ENCODE results near the gene ANKRD9. TPM values are rescaled to one million over a fixed set of nuclear protein-coding genes. Genes with fewer than 3 reads are reported as not detected.

Gene ANKRD9
- polyA plus RNA-seq, 1 donor from 2014 or later: 1.5 TPM

DNA sequence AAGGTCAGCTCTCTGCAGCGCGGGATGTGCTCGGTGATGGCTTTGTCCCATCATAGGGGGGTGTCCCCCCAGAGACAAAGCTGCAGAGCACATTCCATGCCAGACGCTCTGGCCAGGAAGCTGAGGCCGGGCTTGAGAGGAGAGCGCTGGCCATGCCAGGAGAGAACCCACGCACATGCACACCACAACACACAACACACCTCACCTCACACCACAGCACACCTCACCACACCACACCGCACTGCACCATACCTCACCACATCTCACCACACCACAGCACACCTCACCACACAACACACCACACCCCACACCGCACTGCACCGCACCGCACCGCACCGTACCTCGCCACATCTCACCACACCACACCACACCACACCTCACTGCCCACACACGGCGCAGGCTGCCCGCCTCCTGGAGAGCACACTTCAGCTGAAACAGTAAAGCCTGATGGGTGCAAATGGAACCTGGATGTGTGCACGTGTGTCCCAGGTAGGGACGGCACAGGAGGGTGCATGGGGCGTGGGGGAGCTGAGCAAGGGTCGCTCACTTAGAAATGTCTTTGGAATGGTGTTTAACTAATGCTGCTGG is 10.8 kb downstream of the ANKRD9 start:
- H3K9ac ChIP-seq (ENCODE audit: low read length): no peak overlapping the region
- H3K27ac ChIP-seq (ENCODE audit: low read length): no peak overlapping the region
- H3K27me3 ChIP-seq (ENCODE audit: insufficient read depth, low read depth, low read length): no peaks in the 10 kb centered on the region
- no peaks in the 10 kb centered on the region for H3K9me2 ChIP-seq (ENCODE audit: insufficient read depth, low read length)
- H3K4me3 ChIP-seq (ENCODE audit: low read length): no peak overlapping the region
- H3F3A ChIP-seq (ENCODE audit: insufficient read depth, low read length, poor library complexity, severe bottlenecking): no peaks in the 10 kb centered on the region
- no peaks in the 10 kb centered on the region for H3K79me2 ChIP-seq (replicated peaks; ENCODE audit: insufficient read depth, low read length)
- no peaks in the 10 kb centered on the region for H3K9me3 ChIP-seq (ENCODE audit: low read length)
- no peak overlapping the region for H2AFZ ChIP-seq (ENCODE audit: low read depth, low read length)
- no peak for TF ChIP-seq RAD21 (conservative IDR thresholded peaks at IDR 0.05)
- TF ChIP-seq, protein P1, sequence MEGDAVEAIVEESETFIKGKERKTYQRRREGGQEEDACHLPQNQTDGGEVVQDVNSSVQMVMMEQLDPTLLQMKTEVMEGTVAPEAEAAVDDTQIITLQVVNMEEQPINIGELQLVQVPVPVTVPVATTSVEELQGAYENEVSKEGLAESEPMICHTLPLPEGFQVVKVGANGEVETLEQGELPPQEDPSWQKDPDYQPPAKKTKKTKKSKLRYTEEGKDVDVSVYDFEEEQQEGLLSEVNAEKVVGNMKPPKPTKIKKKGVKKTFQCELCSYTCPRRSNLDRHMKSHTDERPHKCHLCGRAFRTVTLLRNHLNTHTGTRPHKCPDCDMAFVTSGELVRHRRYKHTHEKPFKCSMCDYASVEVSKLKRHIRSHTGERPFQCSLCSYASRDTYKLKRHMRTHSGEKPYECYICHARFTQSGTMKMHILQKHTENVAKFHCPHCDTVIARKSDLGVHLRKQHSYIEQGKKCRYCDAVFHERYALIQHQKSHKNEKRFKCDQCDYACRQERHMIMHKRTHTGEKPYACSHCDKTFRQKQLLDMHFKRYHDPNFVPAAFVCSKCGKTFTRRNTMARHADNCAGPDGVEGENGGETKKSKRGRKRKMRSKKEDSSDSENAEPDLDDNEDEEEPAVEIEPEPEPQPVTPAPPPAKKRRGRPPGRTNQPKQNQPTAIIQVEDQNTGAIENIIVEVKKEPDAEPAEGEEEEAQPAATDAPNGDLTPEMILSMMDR (IDR thresholded peaks at IDR 0.05; ENCODE audit: poor library complexity, severe bottlenecking): no peak
- no peak for TF ChIP-seq REST (IDR thresholded peaks at IDR 0.05; ENCODE audit: borderline replicate concordance)
- TF ChIP-seq EZH2 (IDR thresholded peaks at IDR 0.05; ENCODE audit: borderline replicate concordance, insufficient read depth, low read length, poor library complexity, severe bottlenecking): no peak
- no peak for TF ChIP-seq SMC3 (conservative IDR thresholded peaks at IDR 0.05; ENCODE audit: poor library complexity)
- no peak for TF ChIP-seq TAF1 (IDR thresholded peaks at IDR 0.05; ENCODE audit: low read depth)
- TF ChIP-seq POLR2AphosphoS5 (IDR thresholded peaks at IDR 0.05): no peak
- no peak for TF ChIP-seq EP300 (conservative IDR thresholded peaks at IDR 0.05; ENCODE audit: poor library complexity, severe bottlenecking)
- TF ChIP-seq MXI1 (conservative IDR thresholded peaks at IDR 0.05; ENCODE audit: poor library complexity, severe bottlenecking): no peak
- no peaks in the 10 kb centered on the region for H3K36me3 ChIP-seq (ENCODE audit: insufficient read depth, low read length)
- no peak overlapping the region for H3K4me2 ChIP-seq (ENCODE audit: low read length)
- no peaks in the 10 kb centered on the region for H4K20me1 ChIP-seq (ENCODE audit: insufficient read depth)

GRCh38 chr14:102497998-102498677 is 11.4 kb downstream of the ANKRD9 start:
- Histone ChIP-seq H3K36me3 (ENCODE audit: insufficient read depth, low read length) (no peaks in the 10 kb centered on the region), H3K4me3 (ENCODE audit: low read length) (no peak overlapping the region), H3K9me3 (ENCODE audit: low read length) (no peaks in the 10 kb centered on the region), H3K9me2 (ENCODE audit: insufficient read depth, low read length) (no peaks in the 10 kb centered on the region), H3K79me2 (replicated peaks; ENCODE audit: insufficient read depth, low read length) (no peaks in the 10 kb centered on the region), H3K9ac (ENCODE audit: low read length) (no peak overlapping the region), H2AFZ (ENCODE audit: low read depth, low read length) (no peak overlapping the region), H3K27me3 (ENCODE audit: insufficient read depth, low read depth, low read length) (no peaks in the 10 kb centered on the region), H3K27ac (ENCODE audit: low read length) (no peak overlapping the region), H4K20me1 (ENCODE audit: insufficient read depth) (no peaks in the 10 kb centered on the region), H3F3A (ENCODE audit: insufficient read depth, low read length, poor library complexity, severe bottlenecking) (no peaks in the 10 kb centered on the region), H3K4me2 (ENCODE audit: low read length) (no peak overlapping the region)
- TF ChIP-seq TAF1 (IDR thresholded peaks at IDR 0.05; ENCODE audit: low read depth) (no peak), REST (IDR thresholded peaks at IDR 0.05; ENCODE audit: borderline replicate concordance) (no peak), POLR2AphosphoS5 (IDR thresholded peaks at IDR 0.05) (no peak), MXI1 (conservative IDR thresholded peaks at IDR 0.05; ENCODE audit: poor library complexity, severe bottlenecking) (no peak), SMC3 (conservative IDR thresholded peaks at IDR 0.05; ENCODE audit: poor library complexity) (no peak), EP300 (conservative IDR thresholded peaks at IDR 0.05; ENCODE audit: poor library complexity, severe bottlenecking) (no peak), RAD21 (conservative IDR thresholded peaks at IDR 0.05) (no peak)
- TF ChIP-seq, protein P1 (IDR thresholded peaks at IDR 0.05; ENCODE audit: poor library complexity, severe bottlenecking): no peak

All from neural cell (in vitro differentiated cells).